ENCODE measurements around the gene MUC5AC.

The MUC5AC gene

GRCh38 chr11:1117992-1118391 is 39.8 kb upstream of the MUC5AC start:
- no peak for DNase-seq (ENCODE audit: extremely low spot score)
- ChIA-PET CTCF (no interaction called here), POLR2A (no interaction called here)
- no peak for TF ChIP-seq PKNOX1 (IDR thresholded peaks at IDR 0.05)
- no peak for TF ChIP-seq SUZ12 (IDR thresholded peaks at IDR 0.05)
- TF ChIP-seq ELF4 (IDR thresholded peaks at IDR 0.05), result no peak
- no peak for TF ChIP-seq TARDBP (IDR thresholded peaks at IDR 0.05)
- TF ChIP-seq ZNF384 (IDR thresholded peaks at IDR 0.05), result no peak
- no peak for TF ChIP-seq FOXA1 (IDR thresholded peaks at IDR 0.05)
- TF ChIP-seq FOXM1 (IDR thresholded peaks at IDR 0.05; ENCODE audit: borderline replicate concordance), result no peak
- TF ChIP-seq ARNT (IDR thresholded peaks at IDR 0.05), result no peak
- TF ChIP-seq FOXK2 (IDR thresholded peaks at IDR 0.05), result no peak
- TF ChIP-seq NFRKB (IDR thresholded peaks at IDR 0.05), result no peak
- TF ChIP-seq SP1 (IDR thresholded peaks at IDR 0.05), result no peak
- no peak for TF ChIP-seq L3MBTL2 (conservative IDR thresholded peaks at IDR 0.05)
- no peak for TF ChIP-seq HDGF (IDR thresholded peaks at IDR 0.05; ENCODE audit: borderline replicate concordance)
- TF ChIP-seq CTBP1 (IDR thresholded peaks at IDR 0.05; ENCODE audit: borderline replicate concordance), result no peak
- no peak for TF ChIP-seq LEF1 (IDR thresholded peaks at IDR 0.05; ENCODE audit: borderline replicate concordance)
- no peak for TF ChIP-seq BHLHE40 (IDR thresholded peaks at IDR 0.05; ENCODE audit: borderline replicate concordance)

GRCh38 chr11:1118755-1119603 is 38.8 kb upstream of the MUC5AC start:
- TF ChIP-seq BHLHE40 (IDR thresholded peaks at IDR 0.05; ENCODE audit: borderline replicate concordance), result no peak
- TF ChIP-seq TARDBP (IDR thresholded peaks at IDR 0.05), result no peak
- TF ChIP-seq ELF4 (IDR thresholded peaks at IDR 0.05), result no peak
- TF ChIP-seq HDGF (IDR thresholded peaks at IDR 0.05; ENCODE audit: borderline replicate concordance), result no peak
- TF ChIP-seq ARNT (IDR thresholded peaks at IDR 0.05), result no peak
- TF ChIP-seq NFRKB (IDR thresholded peaks at IDR 0.05), result no peak
- no peak for TF ChIP-seq CTBP1 (IDR thresholded peaks at IDR 0.05; ENCODE audit: borderline replicate concordance)
- no peak for TF ChIP-seq LEF1 (IDR thresholded peaks at IDR 0.05; ENCODE audit: borderline replicate concordance)
- TF ChIP-seq FOXM1 (IDR thresholded peaks at IDR 0.05; ENCODE audit: borderline replicate concordance), result no peak
- ChIA-PET POLR2A (no interaction called here), CTCF (no interaction called here)
- DNase-seq (ENCODE audit: extremely low spot score), result no peak

GRCh38 chr11:1119604-1120146 is 38.1 kb upstream of the MUC5AC start:
- ChIA-PET POLR2A (no interaction called here), CTCF (no interaction called here)
- DNase-seq (ENCODE audit: extremely low spot score), result no peak
- TF ChIP-seq SP1 (IDR thresholded peaks at IDR 0.05) (no peak), CTBP1 (IDR thresholded peaks at IDR 0.05; ENCODE audit: borderline replicate concordance) (no peak), ARNT (IDR thresholded peaks at IDR 0.05) (no peak), TARDBP (IDR thresholded peaks at IDR 0.05) (no peak), LEF1 (IDR thresholded peaks at IDR 0.05; ENCODE audit: borderline replicate concordance) (no peak), NFRKB (IDR thresholded peaks at IDR 0.05) (no peak), HDGF (IDR thresholded peaks at IDR 0.05; ENCODE audit: borderline replicate concordance) (no peak), FOXM1 (IDR thresholded peaks at IDR 0.05; ENCODE audit: borderline replicate concordance) (no peak), PKNOX1 (IDR thresholded peaks at IDR 0.05) (no peak), FOXA1 (IDR thresholded peaks at IDR 0.05) (no peak), SUZ12 (IDR thresholded peaks at IDR 0.05) (no peak), L3MBTL2 (conservative IDR thresholded peaks at IDR 0.05) (no peak), FOXK2 (IDR thresholded peaks at IDR 0.05) (no peak), BHLHE40 (IDR thresholded peaks at IDR 0.05; ENCODE audit: borderline replicate concordance) (no peak), ELF4 (IDR thresholded peaks at IDR 0.05) (no peak), ZNF384 (IDR thresholded peaks at IDR 0.05) (no peak)

GRCh38 chr11:1120532-1121330 is 37.0 kb upstream of the MUC5AC start:
- POLR2A ChIA-PET, result no interaction called here
- no peak for TF ChIP-seq ZNF384 (IDR thresholded peaks at IDR 0.05)
- TF ChIP-seq LEF1 (IDR thresholded peaks at IDR 0.05; ENCODE audit: borderline replicate concordance), result no peak
- no peak for TF ChIP-seq FOXM1 (IDR thresholded peaks at IDR 0.05; ENCODE audit: borderline replicate concordance)
- no peak for TF ChIP-seq CTBP1 (IDR thresholded peaks at IDR 0.05; ENCODE audit: borderline replicate concordance)
- no peak for TF ChIP-seq TARDBP (IDR thresholded peaks at IDR 0.05)
- no peak for TF ChIP-seq ARNT (IDR thresholded peaks at IDR 0.05)
- TF ChIP-seq FOXK2 (IDR thresholded peaks at IDR 0.05), result no peak
- TF ChIP-seq SP1 (IDR thresholded peaks at IDR 0.05), result no peak
- no peak for TF ChIP-seq ELF4 (IDR thresholded peaks at IDR 0.05)
- CTCF ChIA-PET, result no interaction called here
- no peak for DNase-seq (ENCODE audit: extremely low spot score)

- TF ChIP-seq CTBP1 (IDR thresholded peaks at IDR 0.05; ENCODE audit: borderline replicate concordance) (no peak), ELF4 (IDR thresholded peaks at IDR 0.05) (no peak), HDGF (IDR thresholded peaks at IDR 0.05; ENCODE audit: borderline replicate concordance) (no peak), LEF1 (IDR thresholded peaks at IDR 0.05; ENCODE audit: borderline replicate concordance) (no peak), ZNF384 (IDR thresholded peaks at IDR 0.05) (no peak), PKNOX1 (IDR thresholded peaks at IDR 0.05) (no peak), SUZ12 (IDR thresholded peaks at IDR 0.05) (no peak), FOXM1 (IDR thresholded peaks at IDR 0.05; ENCODE audit: borderline replicate concordance) (no peak), SP1 (IDR thresholded peaks at IDR 0.05) (no peak)
- DNase-seq (ENCODE audit: extremely low spot score), result no peak
- ChIA-PET CTCF (no interaction called here), POLR2A (no interaction called here)
Measured at GRCh38 chr11:1121331-1121812, 36.4 kb upstream of the MUC5AC start.

All from HEK293T (cell line).